HEK293 (cell line): ENCODE results near the gene FGF9.

Experiments
- CTCF ChIA-PET: fragments of 350-600 bp; formaldehyde crosslinking; extraction: SDS; loops from one replicate; lab custom pipeline; 2021; ENCODE audit warnings: antibody characterized with exemption; lab: Yijun Ruan, JAX
- POLR2A ChIA-PET: fragments of 300-600 bp; formaldehyde crosslinking; extraction: SDS; loops from one replicate; lab custom pipeline; 2020; ENCODE audit warnings: antibody characterized with exemption, inconsistent platforms; lab: Yijun Ruan, JAX
- H3K27ac ChIP-seq: fragments of 200-500 bp; sonication (Bioruptor generic); 2 replicates; pipeline ENCODE4 v1.5.1; 2014; ENCODE audit warnings: low read depth, low read length, control low read depth, inconsistent platforms; ENCODE audit errors: extremely low read depth
- H3K36me3 ChIP-seq, 2 experiments: fragments of 200-500 bp in 1 of 2; sonication (Bioruptor generic) in 1 of 2; 1 replicate in 1 of 2; 2 replicates in 1 of 2; pipeline ENCODE4 v1.5.1; 2014 to 2017; ENCODE audit warnings: inconsistent platforms in 2 of 2, low read length in 2 of 2; ENCODE audit not compliant: control insufficient read depth in 2 of 2, insufficient read depth in 1 of 2
- H3K4me1 ChIP-seq: fragments of 200-500 bp; sonication (Bioruptor generic); 2 replicates; pipeline ENCODE4 v1.5.1; 2014; ENCODE audit warnings: mild to moderate bottlenecking, low read length, inconsistent platforms; ENCODE audit not compliant: control insufficient read depth, insufficient read depth
- H3K4me3 ChIP-seq: 2 replicates; pipeline ENCODE4 v1.5.1; 2011; ENCODE audit warnings: low read depth, mild to moderate bottlenecking, control low read depth, low read length, moderate library complexity
- H3K9me3 ChIP-seq: fragments of 200-500 bp; sonication (Bioruptor generic); 2 replicates; pipeline ENCODE4 v1.5.1; 2014; ENCODE audit warnings: low read depth, low read length, inconsistent platforms; ENCODE audit not compliant: control insufficient read depth, insufficient read depth
- HIC1 ChIP-seq: fragments of 450-650 bp; formaldehyde crosslinking; IDR thresholded peaks from 2 replicates; pipeline ENCODE4 v1.5.1; 2016; ENCODE audit warnings: missing biosample characterization, missing genetic modification characterization
- ZBTB10 ChIP-seq: fragments of 450-650 bp; formaldehyde crosslinking; IDR thresholded peaks from 2 replicates; pipeline ENCODE4 v1.5.1; 2016; ENCODE audit warnings: missing biosample characterization, missing genetic modification characterization
- ZBTB26 ChIP-seq: fragments of 450-650 bp; formaldehyde crosslinking; optimal IDR thresholded peaks from 2 replicates; pipeline ENCODE3; 2016; ENCODE audit warnings: missing biosample characterization, mild to moderate bottlenecking, missing genetic modification characterization
- ZNF16 ChIP-seq: fragments of 450-650 bp; formaldehyde crosslinking; IDR thresholded peaks from 2 replicates; pipeline ENCODE4 v1.5.1; 2016; ENCODE audit warnings: low read depth, missing biosample characterization, missing genetic modification characterization
- ZNF221 ChIP-seq: fragments of 450-650 bp; formaldehyde crosslinking; IDR thresholded peaks from 2 replicates; pipeline ENCODE4 v1.5.1; 2017; ENCODE audit warnings: missing biosample characterization, missing genetic modification characterization, borderline replicate concordance
- ZNF239 ChIP-seq: fragments of 450-650 bp; formaldehyde crosslinking; IDR thresholded peaks from 2 replicates; pipeline ENCODE4 v1.5.1; 2016; ENCODE audit warnings: missing biosample characterization, missing genetic modification characterization
- ZNF302 ChIP-seq: fragments of 450-650 bp; formaldehyde crosslinking; IDR thresholded peaks from 2 replicates; pipeline ENCODE4 v1.5.1; 2016; ENCODE audit warnings: missing biosample characterization, missing genetic modification characterization, low read depth
- ZNF324 ChIP-seq: fragments of 450-650 bp; formaldehyde crosslinking; IDR thresholded peaks from 2 replicates; pipeline ENCODE4 v1.5.1; 2016; ENCODE audit warnings: missing biosample characterization, missing genetic modification characterization
- ZNF354C ChIP-seq: fragments of 450-650 bp; formaldehyde crosslinking; IDR thresholded peaks from 2 replicates; pipeline ENCODE4 v1.5.1; 2016; ENCODE audit warnings: missing biosample characterization, missing genetic modification characterization, low read depth, borderline replicate concordance
- ZNF404 ChIP-seq: fragments of 450-650 bp; formaldehyde crosslinking; IDR thresholded peaks from 2 replicates; pipeline ENCODE4 v1.5.1; 2017; ENCODE audit warnings: missing biosample characterization, missing genetic modification characterization
- ZNF426 ChIP-seq: fragments of 450-650 bp; formaldehyde crosslinking; IDR thresholded peaks from 2 replicates; pipeline ENCODE4 v1.5.1; 2017; ENCODE audit warnings: missing biosample characterization, missing genetic modification characterization, mild to moderate bottlenecking, inconsistent platforms, moderate library complexity
- ZNF449 ChIP-seq: fragments of 450-650 bp; formaldehyde crosslinking; IDR thresholded peaks from 2 replicates; pipeline ENCODE4 v1.5.1; 2017; ENCODE audit warnings: missing biosample characterization, mild to moderate bottlenecking, missing genetic modification characterization, moderate library complexity
- ZNF530 ChIP-seq: fragments of 450-650 bp; formaldehyde crosslinking; IDR thresholded peaks from 2 replicates; pipeline ENCODE4 v1.5.1; 2016; ENCODE audit warnings: low read depth, missing biosample characterization, missing genetic modification characterization
- ZNF548 ChIP-seq: fragments of 450-650 bp; formaldehyde crosslinking; IDR thresholded peaks from 2 replicates; pipeline ENCODE4 v1.5.1; 2016; ENCODE audit warnings: missing biosample characterization, missing genetic modification characterization
- ZNF549 ChIP-seq: fragments of 450-650 bp; IDR thresholded peaks from 2 replicates; pipeline ENCODE4 v1.5.1; 2018; ENCODE audit warnings: missing biosample characterization, missing genetic modification characterization, mild to moderate bottlenecking, inconsistent platforms, moderate library complexity
- ZNF624 ChIP-seq: fragments of 450-650 bp; formaldehyde crosslinking; IDR thresholded peaks from 2 replicates; pipeline ENCODE4 v1.5.1; 2017; ENCODE audit warnings: missing biosample characterization, missing genetic modification characterization
- ZNF830 ChIP-seq: fragments of 450-650 bp; IDR thresholded peaks from 2 replicates; pipeline ENCODE4 v1.5.0; 2018; ENCODE audit warnings: missing biosample characterization, missing genetic modification characterization, low read depth, mild to moderate bottlenecking, moderate library complexity
- ZSCAN5A ChIP-seq: fragments of 450-650 bp; formaldehyde crosslinking; IDR thresholded peaks from 2 replicates; pipeline ENCODE4 v1.5.1; 2016; ENCODE audit warnings: missing biosample characterization, missing genetic modification characterization
- ZXDB ChIP-seq: fragments of 450-650 bp; formaldehyde crosslinking; IDR thresholded peaks from 2 replicates; pipeline ENCODE4 v1.5.1; 2016; ENCODE audit warnings: missing biosample characterization, missing genetic modification characterization

The FGF9 gene

GRCh38 chr13:21738630-21739029 is 67.8 kb downstream of the FGF9 start:
- TF ChIP-seq ZNF830 (tag by site-specific recombination) (no peak), ZNF324 (tag by site-specific recombination) (no peak), ZNF302 (tag by site-specific recombination) (no peak), ZNF239 (tag by site-specific recombination) (no peak), ZBTB26 (tag by site-specific recombination) (no peak), ZNF404 (tag by site-specific recombination) (no peak), ZXDB (tag by site-specific recombination) (no peak), ZNF530 (no peak), ZNF624 (no peak), HIC1 (tag by site-specific recombination) (no peak), ZNF548 (tag by site-specific recombination) (no peak), ZNF16 (tag by site-specific recombination) (no peak)
- H3K9me3 ChIP-seq: no peaks in the 10 kb centered on the region
- ChIA-PET CTCF (no interaction called here), POLR2A (no interaction called here)
- H3K4me3 ChIP-seq: no peak overlapping the region
- H3K4me1 ChIP-seq: no peaks in the 10 kb centered on the region
- H3K27ac ChIP-seq: no peak overlapping the region
- H3K36me3 ChIP-seq: no peaks in the 10 kb centered on the region

GRCh38 chr13:21739771-21740170 is 68.9 kb downstream of the FGF9 start:
- Histone ChIP-seq H3K27ac (no peak overlapping the region), H3K4me1 (no peaks in the 10 kb centered on the region), H3K36me3 (no peaks in the 10 kb centered on the region), H3K4me3 (no peak overlapping the region), H3K9me3 (no peaks in the 10 kb centered on the region)
- CTCF ChIA-PET: no interaction called here
- no peak for TF ChIP-seq ZNF221 (tag by site-specific recombination)
- no peak for TF ChIP-seq ZNF549
- TF ChIP-seq ZNF449 (tag by site-specific recombination): no peak
- TF ChIP-seq ZNF530: no peak
- TF ChIP-seq ZBTB10: no peak
- no peak for TF ChIP-seq ZNF426 (tag by site-specific recombination)
- TF ChIP-seq ZNF354C (tag by site-specific recombination): no peak
- no peak for TF ChIP-seq ZSCAN5A (tag by site-specific recombination)
- POLR2A ChIA-PET: no interaction called here
